ENCODE data around the gene ENOX1.

DNA sequence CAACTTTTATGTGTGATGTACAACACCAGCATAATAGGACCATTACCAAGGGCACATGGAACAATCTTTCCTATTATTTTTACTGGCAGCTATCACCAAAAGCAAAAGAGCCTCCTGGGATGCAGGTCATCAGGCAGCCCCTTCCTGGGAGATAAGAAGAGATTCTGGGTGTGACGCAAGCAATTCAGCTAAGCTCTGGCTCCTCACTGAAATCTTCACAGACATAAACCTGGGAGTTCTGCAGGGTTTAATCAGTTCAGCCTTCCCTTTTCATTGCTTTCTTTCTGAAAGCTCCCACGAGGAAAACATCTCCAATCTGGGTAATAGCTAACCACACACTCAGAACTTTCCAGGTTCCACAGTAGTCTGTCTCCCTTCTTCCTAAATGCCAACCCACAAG lies 341.1 kb downstream of the ENOX1 start:
- TF ChIP-seq, protein P1, sequence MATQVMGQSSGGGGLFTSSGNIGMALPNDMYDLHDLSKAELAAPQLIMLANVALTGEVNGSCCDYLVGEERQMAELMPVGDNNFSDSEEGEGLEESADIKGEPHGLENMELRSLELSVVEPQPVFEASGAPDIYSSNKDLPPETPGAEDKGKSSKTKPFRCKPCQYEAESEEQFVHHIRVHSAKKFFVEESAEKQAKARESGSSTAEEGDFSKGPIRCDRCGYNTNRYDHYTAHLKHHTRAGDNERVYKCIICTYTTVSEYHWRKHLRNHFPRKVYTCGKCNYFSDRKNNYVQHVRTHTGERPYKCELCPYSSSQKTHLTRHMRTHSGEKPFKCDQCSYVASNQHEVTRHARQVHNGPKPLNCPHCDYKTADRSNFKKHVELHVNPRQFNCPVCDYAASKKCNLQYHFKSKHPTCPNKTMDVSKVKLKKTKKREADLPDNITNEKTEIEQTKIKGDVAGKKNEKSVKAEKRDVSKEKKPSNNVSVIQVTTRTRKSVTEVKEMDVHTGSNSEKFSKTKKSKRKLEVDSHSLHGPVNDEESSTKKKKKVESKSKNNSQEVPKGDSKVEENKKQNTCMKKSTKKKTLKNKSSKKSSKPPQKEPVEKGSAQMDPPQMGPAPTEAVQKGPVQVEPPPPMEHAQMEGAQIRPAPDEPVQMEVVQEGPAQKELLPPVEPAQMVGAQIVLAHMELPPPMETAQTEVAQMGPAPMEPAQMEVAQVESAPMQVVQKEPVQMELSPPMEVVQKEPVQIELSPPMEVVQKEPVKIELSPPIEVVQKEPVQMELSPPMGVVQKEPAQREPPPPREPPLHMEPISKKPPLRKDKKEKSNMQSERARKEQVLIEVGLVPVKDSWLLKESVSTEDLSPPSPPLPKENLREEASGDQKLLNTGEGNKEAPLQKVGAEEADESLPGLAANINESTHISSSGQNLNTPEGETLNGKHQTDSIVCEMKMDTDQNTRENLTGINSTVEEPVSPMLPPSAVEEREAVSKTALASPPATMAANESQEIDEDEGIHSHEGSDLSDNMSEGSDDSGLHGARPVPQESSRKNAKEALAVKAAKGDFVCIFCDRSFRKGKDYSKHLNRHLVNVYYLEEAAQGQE (IDR thresholded peaks at IDR 0.05; ENCODE audit: insufficient read depth in 1 of 2, low read depth in 2 of 2, low read length in 2 of 2), result no peak
- TF ChIP-seq TAF1 (IDR thresholded peaks at IDR 0.05; ENCODE audit: borderline replicate concordance, insufficient read depth, low read length) (no peak), POLR2AphosphoS5 (IDR thresholded peaks at IDR 0.05; ENCODE audit: low read depth, low read length) (no peak)

Data from PFSK-1 (cell line).